Dendritic cell treated with granulocyte-macrophage colony-stimulating factor and Interleukin-4, amounts not matched to agents 40 ng/mL and 50 ng/mL, for 4 days (primary cell): ENCODE data around the gene IL11RA.
A peak's percentile ranks its signal among the peaks of the same experiment; 100 is the strongest.
"Not testable (repeated sequence)": the region's sequence is repeated elsewhere in the genome, so short reads cannot be mapped to it uniquely, and the experiment has no call there.

ENCODE experiments used
- H3K27ac Mint-ChIP-seq: one replicate; pipeline ENCODE4 v1.8.0; 2022; ENCODE audit warnings: mild to moderate bottlenecking, mixed read lengths
- H3K27me3 Mint-ChIP-seq: one replicate; pipeline ENCODE4 v1.8.0; 2022; ENCODE audit warnings: mild to moderate bottlenecking, mixed read lengths
- H3K36me3 Mint-ChIP-seq: one replicate; pipeline ENCODE4 v1.8.0; 2022; ENCODE audit warnings: low read depth, mixed read lengths
- H3K4me1 Mint-ChIP-seq: one replicate; pipeline ENCODE4 v1.8.0; 2022; ENCODE audit warnings: low read depth, mixed read lengths
- H3K4me3 Mint-ChIP-seq: one replicate; pipeline ENCODE4 v1.8.0; 2022; ENCODE audit warnings: mild to moderate bottlenecking, moderate library complexity, mixed read lengths
- H3K9me3 Mint-ChIP-seq: one replicate; pipeline ENCODE4 v1.8.0; 2022; ENCODE audit warnings: mixed read lengths
- intact Hi-C: fragments of 100-400 bp; cut with micrococcal nuclease; formaldehyde crosslinking; loops from one replicate; pipeline ENCODE4 v1.15.0; 2022

IL11RA gene

GRCh38 chr9:34636791-34637355 lies 15.1 kb upstream of the IL11RA start:
- Mint-ChIP-seq H3K36me3 (peaks cover 15% of the 10 kb centered on the region), H3K27ac (peak overlapping the region; percentile 98), H3K4me1 (peaks cover 39% of the 10 kb centered on the region), H3K4me3 (peak overlapping the region; percentile 91), H3K9me3 (no peaks in the 10 kb centered on the region), H3K27me3 (peaks cover 9% of the 10 kb centered on the region)
- intact Hi-C loops = loop anchor here (1.0 kb wide), 1 partner anchor 28 kb away; no protein-coding TSS in a partner anchor

GRCh38 chr9:34637356-34638137 lies 14.4 kb upstream of the IL11RA start, which contains the start of gene SIGMAR1:
TSS of gene SIGMAR1 (minus strand) at chr9:34637787. CDS start at chr9:34637697, 90 bp downstream.
- Mint-ChIP-seq H3K27ac (peak within 1 kb of the TSS; percentile 98), H3K4me1 (peaks cover 39% of the 10 kb centered on the region)

GRCh38 chr9:34638138-34638445 lies 13.9 kb upstream of the IL11RA start:
- Mint-ChIP-seq H3K4me1 (peaks cover 39% of the 10 kb centered on the region), H3K9me3 (no peaks in the 10 kb centered on the region), H3K4me3 (peak overlapping the region; percentile 91), H3K36me3 (peaks cover 15% of the 10 kb centered on the region), H3K27me3 (no peaks in the 10 kb centered on the region), H3K27ac (peak overlapping the region; percentile 98)
- intact Hi-C loops = no loop called here

More at GRCh38 chr9:34637356-34638137, 14.4 kb upstream of the IL11RA start, which contains the start of gene SIGMAR1:
- intact Hi-C loops = loop anchor here (1.0 kb wide), 1 partner anchor 28 kb away; no protein-coding TSS in a partner anchor
- Mint-ChIP-seq H3K9me3 (no peaks in the 10 kb centered on the region), H3K36me3 (peaks cover 15% of the 10 kb centered on the region), H3K4me3 (peak within 1 kb of the TSS; percentile 91), H3K27me3 (peaks cover 2% of the 10 kb centered on the region)

- peaks cover 39% of the 10 kb centered on the region for H3K4me1 Mint-ChIP-seq
- H3K4me3 Mint-ChIP-seq, H3K27me3 Mint-ChIP-seq, H3K27ac Mint-ChIP-seq, H3K9me3 Mint-ChIP-seq, intact Hi-C loops: not testable (repeated sequence)
- peaks cover 15% of the 10 kb centered on the region for H3K36me3 Mint-ChIP-seq
Observed at GRCh38 chr9:34639322-34639721, 12.7 kb upstream of the IL11RA start.

GRCh38 chr9:34642679-34643078 lies 9.3 kb upstream of the IL11RA start:
- no peaks in the 10 kb centered on the region for H3K27me3 Mint-ChIP-seq
- intact Hi-C loops = no loop called here
- no peak overlapping the region for H3K27ac Mint-ChIP-seq
- H3K4me1 Mint-ChIP-seq = peaks cover 32% of the 10 kb centered on the region
- H3K36me3 Mint-ChIP-seq = peaks cover 9% of the 10 kb centered on the region
- no peak overlapping the region for H3K4me3 Mint-ChIP-seq
- H3K9me3 Mint-ChIP-seq = no peaks in the 10 kb centered on the region

GRCh38 chr9:34644766-34645314 lies 7.1 kb upstream of the IL11RA start:
- H3K36me3 Mint-ChIP-seq = peaks cover 31% of the 10 kb centered on the region
- H3K27ac Mint-ChIP-seq = no peak overlapping the region
- peaks cover 32% of the 10 kb centered on the region for H3K4me1 Mint-ChIP-seq
- no peaks in the 10 kb centered on the region for H3K9me3 Mint-ChIP-seq
- intact Hi-C loops = no loop called here
- H3K27me3 Mint-ChIP-seq = no peaks in the 10 kb centered on the region
- no peak overlapping the region for H3K4me3 Mint-ChIP-seq

GRCh38 chr9:34646211-34647083 lies 5.5 kb upstream of the IL11RA start, which contains the start of gene GALT:
TSS of gene GALT (plus strand) at chr9:34646675. CDS start at chr9:34646705, 30 bp downstream.
- H3K27me3 Mint-ChIP-seq = no peaks in the 10 kb centered on the region
- H3K9me3 Mint-ChIP-seq = no peaks in the 10 kb centered on the region
- H3K36me3 Mint-ChIP-seq = peaks cover 42% of the 10 kb centered on the region
- peak within 1 kb of the TSS; percentile 87 for H3K27ac Mint-ChIP-seq
- peaks cover 28% of the 10 kb centered on the region for H3K4me1 Mint-ChIP-seq
- H3K4me3 Mint-ChIP-seq = peak within 1 kb of the TSS; percentile 83
- intact Hi-C loops = loop anchor here (1.0 kb wide), 1 partner anchor 18 kb away; no protein-coding TSS in a partner anchor

GRCh38 chr9:34647084-34647403 lies 4.9 kb upstream of the IL11RA start:
- Mint-ChIP-seq H3K4me3 (peak overlapping the region; percentile 83), H3K36me3 (peaks cover 42% of the 10 kb centered on the region), H3K27ac (peak overlapping the region; percentile 87), H3K27me3 (no peaks in the 10 kb centered on the region), H3K9me3 (no peaks in the 10 kb centered on the region), H3K4me1 (peaks cover 32% of the 10 kb centered on the region)
- intact Hi-C loops = loop anchor here (1.0 kb wide), 1 partner anchor 17 kb away; no protein-coding TSS in a partner anchor

GRCh38 chr9:34647651-34648050 lies 4.3 kb upstream of the IL11RA start:
- Mint-ChIP-seq H3K27me3 (peaks cover 3% of the 10 kb centered on the region), H3K4me3 (peak overlapping the region; percentile 83), H3K9me3 (no peaks in the 10 kb centered on the region), H3K36me3 (peaks cover 42% of the 10 kb centered on the region), H3K27ac (peak overlapping the region; percentile 87), H3K4me1 (peaks cover 38% of the 10 kb centered on the region)
- intact Hi-C loops = loop anchor here (1.0 kb wide), 1 partner anchor 17 kb away; no protein-coding TSS in a partner anchor

GRCh38 chr9:34648673-34649072 lies 3.3 kb upstream of the IL11RA start:
- intact Hi-C loops = no loop called here
- H3K4me3 Mint-ChIP-seq = no peak overlapping the region
- H3K4me1 Mint-ChIP-seq = peaks cover 45% of the 10 kb centered on the region
- H3K36me3 Mint-ChIP-seq = peaks cover 42% of the 10 kb centered on the region
- H3K9me3 Mint-ChIP-seq = no peaks in the 10 kb centered on the region
- no peak overlapping the region for H3K27ac Mint-ChIP-seq
- peaks cover 8% of the 10 kb centered on the region for H3K27me3 Mint-ChIP-seq

- Mint-ChIP-seq H3K4me3 (no peak overlapping the region), H3K27me3 (peaks cover 20% of the 10 kb centered on the region), H3K27ac (no peak overlapping the region), H3K4me1 (peaks cover 50% of the 10 kb centered on the region), H3K9me3 (no peaks in the 10 kb centered on the region), H3K36me3 (peaks cover 42% of the 10 kb centered on the region)
- intact Hi-C loops = no loop called here
Observed at GRCh38 chr9:34650816-34651215, 1.2 kb upstream of the IL11RA start.

GRCh38 chr9:34651321-34651720 lies 664 bp upstream of the IL11RA start:
- H3K27ac Mint-ChIP-seq = no peak overlapping the region
- peaks cover 40% of the 10 kb centered on the region for H3K36me3 Mint-ChIP-seq
- H3K9me3 Mint-ChIP-seq = no peaks in the 10 kb centered on the region

GRCh38 chr9:34652602-34653000 lies 616 bp downstream of the IL11RA start:
- H3K4me1 Mint-ChIP-seq = peaks cover 37% of the 10 kb centered on the region
- H3K27ac Mint-ChIP-seq = peak overlapping the region; percentile 52

More at GRCh38 chr9:34651321-34651720, 664 bp upstream of the IL11RA start:
- Mint-ChIP-seq H3K27me3 (peaks cover 23% of the 10 kb centered on the region), H3K4me1 (peaks cover 45% of the 10 kb centered on the region), H3K4me3 (no peak overlapping the region)
- intact Hi-C loops = no loop called here

More at GRCh38 chr9:34652602-34653000, 616 bp downstream of the IL11RA start:
- H3K9me3 Mint-ChIP-seq = no peaks in the 10 kb centered on the region
- intact Hi-C loops = no loop called here
- H3K4me3 Mint-ChIP-seq = peak overlapping the region; percentile 37
- H3K36me3 Mint-ChIP-seq = peaks cover 33% of the 10 kb centered on the region
- peaks cover 23% of the 10 kb centered on the region for H3K27me3 Mint-ChIP-seq
